Endothelial cell of umbilical vein (primary cell): ENCODE measurements around the gene ZNF256. TPM values are rescaled to one million over a fixed set of nuclear protein-coding genes. Genes with fewer than 3 reads are reported as not detected.

Experiments
- BruUV-seq: library from RNA; stranded (reverse); fragments of 400-500 nt; replicated peaks from 2 replicates; lab custom pipeline; 2021; lab: Mats Ljungman, UMichigan
- CTCF ChIA-PET: fragments of 300-600, 350-600 bp; sonication (Branson Sonifier 250); formaldehyde crosslinking; loops from one replicate; lab custom pipeline; 2021; ENCODE audit warnings: antibody characterized with exemption, inconsistent platforms; lab: Charles Lee
- POLR2A ChIA-PET: fragments of 300-600, 350-600 bp; sonication (Branson Sonifier 250); formaldehyde crosslinking; loops from one replicate; lab custom pipeline; 2021; ENCODE audit warnings: antibody characterized with exemption, inconsistent platforms; lab: Charles Lee
- DNase-seq: peaks from one replicate; pipeline ENCODE4 v3.0.0-alpha.2; 2011; ENCODE audit warnings: low read depth, low spot score
- FAIRE-seq: peaks from 2 replicates; lab custom pipeline; 2011; peaks lifted over from hg19 to GRCh38; lab: Jason Lieb, UNC
- H2AFZ ChIP-seq: 2 replicates; pipeline ENCODE4 v1.6.0; 2012; ENCODE audit warnings: low read depth, low read length, control low read depth, inconsistent platforms
- H3K27ac ChIP-seq: 2 replicates; pipeline ENCODE4 v1.5.1; 2011; ENCODE audit warnings: low read depth, mild to moderate bottlenecking, control low read depth, low read length, moderate library complexity; ENCODE audit not compliant: insufficient read depth
- H3K27me3 ChIP-seq, 2 experiments: 2 replicates each; pipeline versions ENCODE4 v1.6.0 to v1.6.1; 2011; ENCODE audit warnings: low read length in 2 of 2, mixed read lengths in 1 of 2; ENCODE audit not compliant: control insufficient read depth in 2 of 2, insufficient read depth in 2 of 2
- H3K36me3 ChIP-seq, 2 experiments: 2 replicates in 1 of 2; 3 replicates in 1 of 2; pipeline ENCODE4 v1.5.1; 2011; ENCODE audit warnings: low read length in 2 of 2, mild to moderate bottlenecking in 1 of 2, moderate library complexity in 1 of 2; ENCODE audit not compliant: control insufficient read depth in 2 of 2, insufficient read depth in 2 of 2; ENCODE audit errors: extremely low read depth in 1 of 2
- H3K4me1 ChIP-seq: 3 replicates; pipeline ENCODE4 v1.5.1; 2011; ENCODE audit warnings: mild to moderate bottlenecking, low read length; ENCODE audit not compliant: control insufficient read depth, insufficient read depth; ENCODE audit errors: extremely low read depth
- H3K4me2 ChIP-seq: 2 replicates; pipeline ENCODE4 v1.6.1; 2011; ENCODE audit warnings: low read length, control low read depth, mixed read lengths; ENCODE audit not compliant: insufficient read depth
- H3K4me3 ChIP-seq, 3 experiments: fragments of 200-600 bp in 1 of 3; sonication (generic), shearing (Covaris generic) in 1 of 3; replicated peaks in 1 of 3; 2 replicates each; pipeline ENCODE4 v1.5.1; 2011 to 2016; ENCODE audit warnings: control low read depth in 3 of 3, low read length in 3 of 3, mild to moderate bottlenecking in 2 of 3, inconsistent platforms in 1 of 3, low read depth in 1 of 3, moderate library complexity in 1 of 3; ENCODE audit not compliant: insufficient read depth in 1 of 3
- H3K79me2 ChIP-seq: 2 replicates; pipeline ENCODE4 v1.6.0; 2012; ENCODE audit warnings: low read length, inconsistent platforms; ENCODE audit not compliant: control insufficient read depth, insufficient read depth
- H3K9ac ChIP-seq: replicated peaks from 2 replicates; pipeline ENCODE3; 2011; ENCODE audit warnings: low read length, control low read depth; ENCODE audit not compliant: insufficient read depth; ENCODE audit errors: extremely low read depth
- H3K9me1 ChIP-seq: replicated peaks from 3 replicates; pipeline ENCODE4 v1.6.0; 2011; ENCODE audit warnings: mild to moderate bottlenecking, low read length; ENCODE audit not compliant: control insufficient read depth, insufficient read depth; ENCODE audit errors: extremely low read depth
- H3K9me3 ChIP-seq: replicated peaks from 2 replicates; pipeline ENCODE4 v1.5.1; 2012; ENCODE audit warnings: low read length, inconsistent platforms; ENCODE audit not compliant: control insufficient read depth, insufficient read depth
- H4K20me1 ChIP-seq: replicated peaks from 2 replicates; pipeline ENCODE3; 2011; ENCODE audit warnings: mild to moderate bottlenecking, low read length; ENCODE audit not compliant: control insufficient read depth, insufficient read depth; ENCODE audit errors: extremely low read depth
- CTCF ChIP-seq, 2 donors: IDR thresholded peaks; 1 replicate in 1 of 2; 2 replicates in 1 of 2; pipeline ENCODE4 v1.5.1; 2011; ENCODE audit warnings: low read length in 2 of 2, mild to moderate bottlenecking in 2 of 2, moderate library complexity in 2 of 2, control low read depth in 1 of 2, inconsistent platforms in 1 of 2, low read depth in 1 of 2; ENCODE audit not compliant: insufficient read depth in 1 of 2; ENCODE audit errors: extremely low read depth in 1 of 2
- EZH2 ChIP-seq: IDR thresholded peaks from 2 replicates; pipeline ENCODE4 v1.6.1; 2012; ENCODE audit warnings: borderline replicate concordance, low read depth, mild to moderate bottlenecking, moderate library complexity, low read length, inconsistent platforms; ENCODE audit not compliant: severe bottlenecking
- FOS ChIP-seq: IDR thresholded peaks from 2 replicates; pipeline ENCODE4 v1.6.1; 2011; ENCODE audit warnings: mild to moderate bottlenecking, low read length, moderate library complexity, borderline replicate concordance; ENCODE audit not compliant: insufficient read depth
- GATA2 ChIP-seq: IDR thresholded peaks from 2 replicates; pipeline ENCODE4 v1.7.0; 2011; ENCODE audit warnings: low read depth, mild to moderate bottlenecking, moderate library complexity, mixed read lengths, low read length; ENCODE audit not compliant: insufficient read length, insufficient read depth
- JUN ChIP-seq: IDR thresholded peaks from 2 replicates; pipeline ENCODE4 v1.6.1; 2011; ENCODE audit warnings: borderline replicate concordance, low read depth; ENCODE audit not compliant: insufficient read length, insufficient read depth
- MYC ChIP-seq: IDR thresholded peaks from one replicate; pipeline ENCODE4 v1.6.1; 2011; ENCODE audit warnings: mild to moderate bottlenecking, low read depth, low read length
- POLR2A ChIP-seq: IDR thresholded peaks from 2 replicates; pipeline ENCODE4 v1.6.1; 2012; ENCODE audit warnings: low read depth, mild to moderate bottlenecking, control low read depth, low read length
- POLR2AphosphoS5 ChIP-seq: IDR thresholded peaks from 2 replicates; pipeline ENCODE4 v1.6.1; 2012; ENCODE audit warnings: low read depth, mild to moderate bottlenecking, control low read depth, low read length, moderate library complexity; ENCODE audit not compliant: insufficient read depth
- dilution Hi-C: fragments of 300-500 bp; cut with MboI; formaldehyde crosslinking; loops from one replicate; pipeline ENCODE4 v1.15.0; 2019; ENCODE audit warnings: low sequenced_read_pairs; ENCODE audit not compliant: extremely low pct_ligation_motif_present
- intact Hi-C: fragments of 100-400 bp; cut with micrococcal nuclease; formaldehyde crosslinking; loops from one replicate; pipeline ENCODE4 v1.10.0; 2022
- polyA plus RNA-seq, 4 experiments: library from polyadenylated mRNA; depleted of rRNA in 3 of 4; stranded (reverse) in 3 of 4; unstranded in 1 of 4; fragments of >200 nt; gene quantifications; 2 replicates each; pipeline versions ENCODE4 v1.2.1 to v1.2.3, GENCODE V29; 2011 to 2012; ENCODE audit warnings: missing spikeins in 1 of 4
- total RNA-seq: library from RNA; stranded (reverse); gene quantifications from 2 replicates; pipeline ENCODE4 v1.2.3, GENCODE V29; 2021
- TF ChIP-seq, protein P1 (sequence below): IDR thresholded peaks from 2 replicates; pipeline ENCODE4 v1.6.1; 2011; ENCODE audit not compliant: insufficient read depth, insufficient read length

Gene ZNF256
- total and polyA plus RNA-seq, 2 donors (not counting 3 experiments of a cell fraction or from before 2014, with no cell fraction given), result 1.9 to 4.0 TPM

DNA sequence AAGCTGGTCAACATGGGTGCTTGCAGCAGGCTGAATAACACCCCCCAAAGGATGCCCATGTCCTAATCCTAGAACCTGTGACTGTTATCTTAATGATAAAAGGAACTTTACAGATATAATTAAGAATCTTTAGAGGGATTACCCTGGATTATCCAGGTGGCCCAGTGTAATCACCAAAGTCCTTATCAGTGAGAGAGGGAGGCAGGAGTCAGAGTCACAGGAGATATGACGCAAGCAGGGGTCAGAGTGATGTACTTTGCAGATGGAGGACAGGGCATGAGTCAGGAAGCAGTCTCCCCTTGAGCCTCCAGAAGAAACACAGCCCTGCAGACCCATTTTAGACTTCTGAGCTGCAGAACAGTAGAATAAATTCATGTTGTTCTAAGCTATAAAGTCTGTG, 45.3 kb upstream of the ZNF256 start:
- BruUV-seq, result no TSS peak
- H2AFZ ChIP-seq, result no peak overlapping the region
- H3K27ac ChIP-seq, result no peak overlapping the region
- H3K79me2 ChIP-seq, result no peaks in the 10 kb centered on the region
- H3K9me1 ChIP-seq, result no peaks in the 10 kb centered on the region
- no peak overlapping the region for H3K9ac ChIP-seq
- POLR2A ChIA-PET, result no interaction called here
- H3K4me1 ChIP-seq, result no peaks in the 10 kb centered on the region
- H3K9me3 ChIP-seq, result no peaks in the 10 kb centered on the region
- DNase-seq (no peak), FAIRE-seq (no peak)
- H3K4me3 ChIP-seq, result no peak overlapping the region
- dilution Hi-C loops (no loop called here), intact Hi-C loops (no loop called here)
- H3K36me3 ChIP-seq, result peaks cover 7 to 25% of the 10 kb centered on the region in 2 experiments
- H4K20me1 ChIP-seq, result no peaks in the 10 kb centered on the region
- CTCF ChIA-PET, result no interaction called here
- TF ChIP-seq GATA2 (no peak), POLR2AphosphoS5 (no peak), POLR2A (no peak), JUN (no peak), EZH2 (no peak), CTCF (IDR thresholded peaks at IDR 0.05; ENCODE audit: extremely low read depth in 1 of 2, insufficient read depth in 1 of 2, low read depth in 1 of 2, low read length in 2 of 2) (no peak), MYC (no peak), FOS (no peak)
- TF ChIP-seq, protein P1, sequence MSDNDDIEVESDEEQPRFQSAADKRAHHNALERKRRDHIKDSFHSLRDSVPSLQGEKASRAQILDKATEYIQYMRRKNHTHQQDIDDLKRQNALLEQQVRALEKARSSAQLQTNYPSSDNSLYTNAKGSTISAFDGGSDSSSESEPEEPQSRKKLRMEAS, result no peak
- H3K4me2 ChIP-seq, result no peak overlapping the region
- H3K27me3 ChIP-seq, result no peaks in the 10 kb centered on the region
